Fibroblast of mammary gland (primary cell): Measurements from ENCODE around the gene BRD1.

Experiments used
- DNase-seq: peaks from one replicate; pipeline ENCODE4 v3.0.0-alpha.2; 2010; ENCODE audit warnings: low read depth
- H3K4me3 ChIP-seq: 2 replicates; pipeline ENCODE4 v1.5.1; 2011; ENCODE audit warnings: low read depth, mild to moderate bottlenecking, low read length, moderate library complexity; ENCODE audit not compliant: control insufficient read depth
- CTCF ChIP-seq: conservative IDR thresholded peaks from 2 replicates; pipeline ENCODE4 v1.5.1; 2011; ENCODE audit warnings: low read depth, low read length, inconsistent platforms; ENCODE audit not compliant: control insufficient read depth, insufficient read depth

Gene BRD1

GRCh38 chr22:49746065-49746464 lies 81.6 kb downstream of the BRD1 start:
- H3K4me3 ChIP-seq = no peak overlapping the region
- TF ChIP-seq CTCF = no peak
- DNase-seq = no peak

DNA sequence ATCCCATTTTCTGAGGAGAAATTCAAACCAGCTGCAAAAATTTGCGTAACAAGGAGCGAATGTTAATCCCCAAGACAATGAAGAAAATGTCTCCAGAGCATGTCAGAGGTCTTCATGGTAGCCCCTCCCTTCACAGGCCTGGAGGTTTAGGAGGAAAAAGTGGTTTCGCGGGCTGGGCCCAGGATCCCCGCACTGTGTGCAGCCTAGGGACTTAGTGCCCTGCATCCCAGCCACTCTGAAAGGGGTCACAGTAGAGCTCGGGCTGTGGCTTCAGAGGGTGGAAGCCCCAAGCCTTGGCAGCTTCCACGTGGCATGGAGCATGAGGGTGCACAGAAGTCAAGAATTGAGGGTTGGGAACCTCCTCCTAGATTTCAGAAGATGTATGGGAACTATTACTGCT lies 87.4 kb downstream of the BRD1 start:
- DNase-seq = no peak
- no peak overlapping the region for H3K4me3 ChIP-seq

GRCh38 chr22:49739138-49739537 lies 88.5 kb downstream of the BRD1 start:
- no peak overlapping the region for H3K4me3 ChIP-seq
- TF ChIP-seq CTCF = no peak
- DNase-seq = no peak

More for the DNA sequence above, 87.4 kb downstream of the BRD1 start:
- TF ChIP-seq CTCF = no peak

DNA sequence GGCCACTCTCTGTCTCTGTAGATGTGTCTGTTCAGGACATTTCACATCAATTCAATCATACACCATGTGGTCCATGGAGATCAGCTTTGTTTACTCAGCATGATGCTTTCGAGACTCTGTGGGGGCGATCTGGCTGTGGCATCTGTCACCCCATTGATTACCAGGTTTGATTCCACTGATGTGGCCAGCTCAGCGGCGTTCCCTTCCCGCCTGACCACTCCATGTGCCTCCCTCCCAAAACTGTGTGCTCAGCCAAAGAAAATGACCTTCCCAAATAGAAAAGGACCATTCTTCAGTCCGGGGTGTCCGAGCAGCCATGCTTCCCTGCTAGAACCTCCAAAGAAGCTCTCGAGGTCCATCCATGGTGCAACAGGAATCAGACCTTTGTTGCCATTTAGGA lies 89.1 kb downstream of the BRD1 start:
- no peak for TF ChIP-seq CTCF
- no peak for DNase-seq
- H3K4me3 ChIP-seq = no peak overlapping the region

GRCh38 chr22:49738006-49738405 lies 89.7 kb downstream of the BRD1 start:
- no peak for DNase-seq
- TF ChIP-seq CTCF = no peak
- no peak overlapping the region for H3K4me3 ChIP-seq

- H3K4me3 ChIP-seq = no peak overlapping the region
- no peak for DNase-seq
- no peak for TF ChIP-seq CTCF
These were observed 90.5 kb downstream of the BRD1 start for GRCh38 chr22:49737101-49737551.

DNA sequence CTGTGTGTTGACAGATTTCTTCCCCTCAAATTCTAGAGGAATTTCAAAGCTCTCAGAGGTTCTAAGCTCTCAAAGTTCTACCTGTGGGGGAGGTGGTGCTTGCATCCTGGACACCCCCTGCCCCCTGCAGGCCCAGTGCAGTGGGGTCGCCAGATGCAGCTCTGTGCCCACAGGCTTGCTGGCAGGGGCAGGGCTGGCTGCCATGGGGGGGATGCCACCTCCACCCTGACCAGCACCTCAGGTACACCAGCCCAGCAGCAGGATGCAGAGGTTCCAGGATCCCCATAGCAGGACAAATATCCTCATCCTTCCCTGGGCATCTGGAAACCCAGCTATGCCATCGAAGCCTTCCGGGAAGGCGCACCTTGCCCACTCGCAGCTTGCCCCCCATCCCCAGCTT lies 91.1 kb downstream of the BRD1 start:
- H3K4me3 ChIP-seq = no peak overlapping the region
- no peak for TF ChIP-seq CTCF
- DNase-seq = no peak
